ENCODE results near the gene CTNNBL1. TPM values are rescaled to one million over a fixed set of nuclear protein-coding genes. Genes with fewer than 3 reads are reported as not detected.
A peak's percentile ranks its signal among the peaks of the same experiment; 100 is the strongest.
"Not testable (repeated sequence)": the region's sequence is repeated elsewhere in the genome, so short reads cannot be mapped to it uniquely, and the experiment has no call there.

The CTNNBL1 gene
- total RNA-seq, 2 experiments from 2014 or later, result 67.3 to 74.9 TPM

DNA sequence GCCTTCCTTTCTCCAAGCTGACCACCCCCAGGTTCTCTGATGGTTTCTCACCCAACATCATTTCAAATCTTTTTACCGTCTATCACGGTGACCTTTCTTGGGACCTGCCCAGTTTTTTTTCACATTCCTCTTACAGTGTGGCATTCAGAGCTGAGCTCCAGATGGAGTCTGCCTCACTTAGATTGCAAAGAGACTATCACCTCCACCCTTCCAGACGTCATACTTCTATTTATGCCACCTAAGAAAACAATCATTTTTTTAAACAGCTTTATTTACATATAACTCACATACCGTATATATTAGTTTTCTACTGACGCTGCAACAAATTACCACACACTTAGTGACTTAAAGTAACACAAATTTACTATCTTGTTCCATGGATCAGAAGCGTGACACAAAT, 32.3 kb upstream of the CTNNBL1 start:
- CTCF ChIA-PET, result no interaction called here
- ATAC-seq (no peak), DNase-seq (no peak)
- Mint-ChIP-seq H3K9me3 (peaks cover 5% of the 10 kb centered on the region), H3K4me1 (ENCODE audit: low read depth) (no peaks in the 10 kb centered on the region), H3K27me3 (peaks cover 6% of the 10 kb centered on the region), H3K4me3 (no peak overlapping the region), H3K27ac (no peak overlapping the region), H3K36me3 (ENCODE audit: low read depth) (no peaks in the 10 kb centered on the region)
- intact Hi-C loops (cut with micrococcal nuclease), result no loop called here
- POLR2A ChIA-PET, result no interaction called here
- TF ChIP-seq, protein P1, sequence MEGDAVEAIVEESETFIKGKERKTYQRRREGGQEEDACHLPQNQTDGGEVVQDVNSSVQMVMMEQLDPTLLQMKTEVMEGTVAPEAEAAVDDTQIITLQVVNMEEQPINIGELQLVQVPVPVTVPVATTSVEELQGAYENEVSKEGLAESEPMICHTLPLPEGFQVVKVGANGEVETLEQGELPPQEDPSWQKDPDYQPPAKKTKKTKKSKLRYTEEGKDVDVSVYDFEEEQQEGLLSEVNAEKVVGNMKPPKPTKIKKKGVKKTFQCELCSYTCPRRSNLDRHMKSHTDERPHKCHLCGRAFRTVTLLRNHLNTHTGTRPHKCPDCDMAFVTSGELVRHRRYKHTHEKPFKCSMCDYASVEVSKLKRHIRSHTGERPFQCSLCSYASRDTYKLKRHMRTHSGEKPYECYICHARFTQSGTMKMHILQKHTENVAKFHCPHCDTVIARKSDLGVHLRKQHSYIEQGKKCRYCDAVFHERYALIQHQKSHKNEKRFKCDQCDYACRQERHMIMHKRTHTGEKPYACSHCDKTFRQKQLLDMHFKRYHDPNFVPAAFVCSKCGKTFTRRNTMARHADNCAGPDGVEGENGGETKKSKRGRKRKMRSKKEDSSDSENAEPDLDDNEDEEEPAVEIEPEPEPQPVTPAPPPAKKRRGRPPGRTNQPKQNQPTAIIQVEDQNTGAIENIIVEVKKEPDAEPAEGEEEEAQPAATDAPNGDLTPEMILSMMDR (IDR thresholded peaks at IDR 0.05), result no peak

DNA sequence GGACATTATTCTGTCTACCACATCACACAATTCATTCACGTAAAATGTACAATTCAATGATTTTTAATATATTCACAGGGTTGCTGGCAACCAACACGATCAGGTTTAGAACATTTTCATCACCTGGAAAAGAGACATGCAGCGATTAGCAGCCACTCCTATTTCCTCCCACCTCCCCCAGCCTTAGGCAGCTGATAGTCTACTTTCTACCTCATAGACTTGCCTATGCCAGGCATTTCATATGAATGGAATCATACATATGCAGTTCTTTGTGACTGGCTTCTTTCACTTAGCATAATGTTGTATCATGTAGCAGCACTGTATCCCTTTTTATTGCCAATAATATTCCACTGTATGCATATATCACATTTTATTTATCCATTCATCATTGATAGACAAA, 31.5 kb upstream of the CTNNBL1 start:
- H3K4me3 Mint-ChIP-seq, result no peak overlapping the region
- no peaks in the 10 kb centered on the region for H3K4me1 Mint-ChIP-seq (ENCODE audit: low read depth)
- no peak for ATAC-seq
- peaks cover 6% of the 10 kb centered on the region for H3K27me3 Mint-ChIP-seq
- H3K36me3 Mint-ChIP-seq (ENCODE audit: low read depth), result no peaks in the 10 kb centered on the region
- no peak overlapping the region for H3K27ac Mint-ChIP-seq
- TF ChIP-seq, protein P1 (IDR thresholded peaks at IDR 0.05), result no peak
- POLR2A ChIA-PET, result no interaction called here
- DNase-seq, result no peak
- H3K9me3 Mint-ChIP-seq, result peaks cover 5% of the 10 kb centered on the region
- CTCF ChIA-PET, result no interaction called here
- intact Hi-C loops (cut with micrococcal nuclease), result no loop called here

- H3K9me3 Mint-ChIP-seq; DNase-seq; H3K36me3 Mint-ChIP-seq (ENCODE audit: low read depth); CTCF ChIA-PET; H3K4me1 Mint-ChIP-seq (ENCODE audit: low read depth); ATAC-seq; H3K4me3 Mint-ChIP-seq; intact Hi-C loops (cut with micrococcal nuclease); H3K27ac Mint-ChIP-seq: not testable (repeated sequence)
- peaks cover 17% of the 10 kb centered on the region for H3K27me3 Mint-ChIP-seq
- POLR2A ChIA-PET, result interaction anchor here (1.2 kb wide), 1 partner anchor 51 kb away, joined by 3 read pairs; no protein-coding TSS in a partner anchor
Measured at GRCh38 chr20:37664595-37664994, 29.2 kb upstream of the CTNNBL1 start.

DNA sequence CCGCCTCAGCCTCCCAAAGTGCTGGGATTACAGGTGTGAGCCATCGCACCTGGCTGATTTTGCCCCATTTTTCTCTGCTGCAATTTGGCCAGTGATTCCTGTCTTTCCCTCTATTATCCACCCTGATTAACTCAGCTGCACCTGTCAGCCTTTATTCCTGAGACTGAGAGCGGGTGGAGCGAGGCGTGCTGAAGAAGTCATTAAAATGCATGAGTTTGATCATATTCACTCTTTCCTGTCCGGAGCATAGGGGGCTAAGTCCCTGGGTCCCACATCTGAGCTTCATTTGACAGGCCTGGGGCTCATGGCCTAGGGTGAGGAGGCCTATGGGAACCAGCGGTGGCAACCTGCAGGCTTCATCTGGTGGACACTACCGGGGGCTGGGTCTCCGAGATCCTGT, 25.7 kb upstream of the CTNNBL1 start:
- ATAC-seq (no peak), DNase-seq (no peak)
- Mint-ChIP-seq H3K4me1 (ENCODE audit: low read depth) (peaks cover 4% of the 10 kb centered on the region), H3K9me3 (peaks cover 5% of the 10 kb centered on the region), H3K36me3 (ENCODE audit: low read depth) (no peaks in the 10 kb centered on the region), H3K27me3 (peaks cover 30% of the 10 kb centered on the region), H3K27ac (no peak overlapping the region), H3K4me3 (no peak overlapping the region)
- ChIA-PET CTCF (no interaction called here), POLR2A (interaction anchor here (0.6 kb wide), 1 partner anchor 23 kb away, joined by 3 read pairs; no protein-coding TSS in a partner anchor)
- TF ChIP-seq, protein P1 (IDR thresholded peaks at IDR 0.05), result no peak
- intact Hi-C loops (cut with micrococcal nuclease), result no loop called here

- no peak overlapping the region for H3K27ac Mint-ChIP-seq
- ATAC-seq (peak; percentile 49), DNase-seq (peak; percentile 36)
- ChIA-PET POLR2A (no interaction called here), CTCF (no interaction called here)
- peaks cover 35% of the 10 kb centered on the region for H3K27me3 Mint-ChIP-seq
- peaks cover 5% of the 10 kb centered on the region for H3K9me3 Mint-ChIP-seq
- H3K4me1 Mint-ChIP-seq (ENCODE audit: low read depth), result peaks cover 4% of the 10 kb centered on the region
- intact Hi-C loops (cut with micrococcal nuclease), result no loop called here
- TF ChIP-seq, protein P1 (IDR thresholded peaks at IDR 0.05), result no peak
- no peak overlapping the region for H3K4me3 Mint-ChIP-seq
- no peaks in the 10 kb centered on the region for H3K36me3 Mint-ChIP-seq (ENCODE audit: low read depth)
Measured at GRCh38 chr20:37669062-37669772, 24.6 kb upstream of the CTNNBL1 start.
